Activated CD8-positive, alpha-beta T cell treated with anti-CD3 and anti-CD28 coated beads, Interleukin-2, amount 10 ng/mL, durations not matched to agents 7 days and 5 days (primary cell): ENCODE data around the gene UBQLN1. TPM values are rescaled to one million over a fixed set of nuclear protein-coding genes. Genes with fewer than 3 reads are reported as not detected.
"Not testable (repeated sequence)": the region's sequence is repeated elsewhere in the genome, so short reads cannot be mapped to it uniquely, and the experiment has no call there.

ENCODE experiments used
- ATAC-seq: fragments of 150-1000 bp; cut with Tn5 transposase; one replicate; pipeline ENCODE4 v1.10.0; 2021; ENCODE audit warnings: moderate library complexity
- CTCF ChIA-PET: fragments of 350-600 bp; sonication (Branson Sonifier 250); formaldehyde crosslinking; loops from one replicate; lab custom pipeline; 2021; ENCODE audit warnings: antibody characterized with exemption; lab: Charles Lee
- POLR2A ChIA-PET: fragments of 350-600 bp; sonication (Branson Sonifier 250); formaldehyde crosslinking; loops from one replicate; lab custom pipeline; 2021; ENCODE audit warnings: antibody characterized with exemption; lab: Charles Lee
- DNase-seq: peaks from one replicate; pipeline ENCODE4 v3.0.0-alpha.2; 2020
- H3K27ac Mint-ChIP-seq: one replicate; pipeline ENCODE4 v1.8.0; 2021; ENCODE audit warnings: mild to moderate bottlenecking, mixed read lengths
- H3K27me3 Mint-ChIP-seq: one replicate; pipeline ENCODE4 v1.8.0; 2021; ENCODE audit warnings: low read depth, mixed read lengths
- H3K36me3 Mint-ChIP-seq: one replicate; pipeline ENCODE4 v1.8.0; 2021; ENCODE audit warnings: low read depth, mixed read lengths
- H3K4me1 Mint-ChIP-seq: one replicate; pipeline ENCODE4 v1.8.0; 2021; ENCODE audit warnings: low read depth, mixed read lengths
- H3K4me3 Mint-ChIP-seq: one replicate; pipeline ENCODE4 v1.8.0; 2021; ENCODE audit warnings: mild to moderate bottlenecking, mixed read lengths
- H3K9me3 Mint-ChIP-seq: one replicate; pipeline ENCODE4 v1.8.0; 2022; ENCODE audit warnings: mixed read lengths; ENCODE audit not compliant: insufficient read depth
- total RNA-seq, 2 experiments: library from RNA; stranded (reverse); gene quantifications; one replicate each; pipeline ENCODE4 v1.2.3, GENCODE V29; 2021

The UBQLN1 gene
- total RNA-seq, 2 experiments from 2014 or later, result 95.8 to 98.2 TPM

DNA sequence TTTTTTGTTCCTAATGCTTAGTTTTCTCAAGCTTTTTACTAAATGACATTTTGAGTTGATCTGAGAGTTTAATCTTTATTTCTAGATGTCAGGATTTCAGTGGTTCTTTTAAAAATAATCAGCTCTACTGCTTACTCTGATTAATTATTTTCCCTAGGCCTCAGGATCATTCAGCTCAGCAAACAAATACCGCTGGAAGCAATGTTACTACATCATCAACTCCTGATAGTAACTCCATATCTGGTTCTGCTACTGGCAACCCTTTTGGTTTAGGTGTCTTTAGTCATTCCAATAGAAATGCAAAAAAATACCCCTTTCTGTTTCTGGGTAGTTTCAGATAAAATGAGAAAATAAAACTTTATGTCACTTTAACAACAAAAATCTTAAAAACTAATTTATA, 90.5 kb downstream of the UBQLN1 start:
- H3K36me3 Mint-ChIP-seq, result no peaks in the 10 kb centered on the region
- H3K9me3 Mint-ChIP-seq, result no peaks in the 10 kb centered on the region
- ATAC-seq, result no peak
- no peak overlapping the region for H3K4me3 Mint-ChIP-seq
- ChIA-PET POLR2A (no interaction called here), CTCF (interaction anchor here (0.8 to 1.1 kb wide), 2 partner anchors 32 to 293 kb away, joined by 3 to 4 read pairs; no protein-coding TSS in a partner anchor)
- peaks cover 8% of the 10 kb centered on the region for H3K27me3 Mint-ChIP-seq
- H3K4me1 Mint-ChIP-seq, result peaks cover 7% of the 10 kb centered on the region
- DNase-seq, result no peak
- H3K27ac Mint-ChIP-seq, result no peak overlapping the region

DNA sequence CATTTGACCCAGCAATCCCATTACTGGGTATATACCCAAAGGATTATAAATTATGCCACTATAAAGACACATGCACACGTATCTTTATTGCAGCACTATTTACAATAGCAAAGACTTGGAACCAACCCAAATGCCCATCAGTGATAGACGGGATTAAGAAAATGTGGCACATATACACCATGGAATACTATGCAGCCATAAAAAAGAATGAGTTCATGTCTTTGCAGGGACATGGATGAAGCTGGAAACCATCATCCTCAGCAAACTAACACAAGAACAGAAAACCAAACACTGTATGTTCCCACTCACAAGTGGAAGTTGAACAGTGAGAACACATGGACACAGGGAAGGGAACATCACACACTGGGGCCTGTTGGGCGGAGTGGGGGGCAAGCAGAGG, 94.5 kb downstream of the UBQLN1 start:
- POLR2A ChIA-PET, H3K4me1 Mint-ChIP-seq, H3K4me3 Mint-ChIP-seq, H3K36me3 Mint-ChIP-seq, H3K9me3 Mint-ChIP-seq, DNase-seq, H3K27me3 Mint-ChIP-seq, H3K27ac Mint-ChIP-seq, CTCF ChIA-PET, ATAC-seq: not testable (repeated sequence)

Other genes starting within 250 kb of the UBQLN1 start
- gene FRMD3, start 169.6 kb downstream of the UBQLN1 start, total RNA-seq, result under 1 TPM; 0.31 to 0.74 TPM
- gene IDNK, start 84.8 kb downstream of the UBQLN1 start, total RNA-seq, result 1 to 10 TPM; 5.4 to 6.8 TPM
- 1 to 10 TPM; 1.8 to 2.4 TPM for gene GKAP1, start 109.8 kb upstream of the UBQLN1 start, total RNA-seq
- 1 to 10 TPM; 1.9 to 3.2 TPM for gene KIF27, start 213.5 kb upstream of the UBQLN1 start, total RNA-seq